Measurements from ENCODE around the gene INPP5A. TPM values are rescaled to one million over a fixed set of nuclear protein-coding genes. Genes with fewer than 3 reads are reported as not detected.

INPP5A gene
- total and polyA plus RNA-seq, 5 donors: 60.0 to 116 (median 97.8) TPM

DNA sequence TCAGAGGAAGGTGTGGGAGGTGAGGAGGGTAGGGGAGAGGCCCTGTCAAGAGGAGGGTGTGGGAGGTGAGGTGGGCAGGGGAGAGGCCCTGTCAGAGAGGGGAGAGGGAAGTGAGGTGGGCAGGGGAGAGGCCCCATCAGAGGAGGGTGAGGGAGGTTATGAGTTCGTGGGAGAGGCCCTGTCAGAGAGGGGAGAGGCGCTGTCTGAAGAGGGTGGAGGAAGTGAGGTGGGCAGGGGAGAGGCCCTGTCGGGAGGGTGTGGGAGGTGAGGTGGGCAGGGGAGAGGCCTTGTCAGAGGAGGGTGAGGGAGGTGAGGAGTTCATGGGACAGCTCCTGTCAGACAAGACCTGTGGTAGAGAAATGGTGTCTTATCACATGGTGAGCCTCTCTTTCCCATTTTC is 74.4 kb downstream of the INPP5A start:
- WGBS: 54% methylated on average over 3 of the region's 3 CpGs
- Histone ChIP-seq H3K9me3 (ENCODE audit: control insufficient read depth, low read length) (no peaks in the 10 kb centered on the region), H3K27me3 (ENCODE audit: control insufficient read depth, insufficient read depth) (no peaks in the 10 kb centered on the region), H3K4me3 (ENCODE audit: low read length) (no peak overlapping the region), H3K27ac (ENCODE audit: low read length) (no peak overlapping the region), H3K4me1 (ENCODE audit: control insufficient read depth, insufficient read depth, low read length) (peaks cover under 1% of the 10 kb centered on the region)
- intact Hi-C loops (cut with DNase I): no loop called here
- ATAC-seq (no peak), DNase-seq (no peak)

DNA sequence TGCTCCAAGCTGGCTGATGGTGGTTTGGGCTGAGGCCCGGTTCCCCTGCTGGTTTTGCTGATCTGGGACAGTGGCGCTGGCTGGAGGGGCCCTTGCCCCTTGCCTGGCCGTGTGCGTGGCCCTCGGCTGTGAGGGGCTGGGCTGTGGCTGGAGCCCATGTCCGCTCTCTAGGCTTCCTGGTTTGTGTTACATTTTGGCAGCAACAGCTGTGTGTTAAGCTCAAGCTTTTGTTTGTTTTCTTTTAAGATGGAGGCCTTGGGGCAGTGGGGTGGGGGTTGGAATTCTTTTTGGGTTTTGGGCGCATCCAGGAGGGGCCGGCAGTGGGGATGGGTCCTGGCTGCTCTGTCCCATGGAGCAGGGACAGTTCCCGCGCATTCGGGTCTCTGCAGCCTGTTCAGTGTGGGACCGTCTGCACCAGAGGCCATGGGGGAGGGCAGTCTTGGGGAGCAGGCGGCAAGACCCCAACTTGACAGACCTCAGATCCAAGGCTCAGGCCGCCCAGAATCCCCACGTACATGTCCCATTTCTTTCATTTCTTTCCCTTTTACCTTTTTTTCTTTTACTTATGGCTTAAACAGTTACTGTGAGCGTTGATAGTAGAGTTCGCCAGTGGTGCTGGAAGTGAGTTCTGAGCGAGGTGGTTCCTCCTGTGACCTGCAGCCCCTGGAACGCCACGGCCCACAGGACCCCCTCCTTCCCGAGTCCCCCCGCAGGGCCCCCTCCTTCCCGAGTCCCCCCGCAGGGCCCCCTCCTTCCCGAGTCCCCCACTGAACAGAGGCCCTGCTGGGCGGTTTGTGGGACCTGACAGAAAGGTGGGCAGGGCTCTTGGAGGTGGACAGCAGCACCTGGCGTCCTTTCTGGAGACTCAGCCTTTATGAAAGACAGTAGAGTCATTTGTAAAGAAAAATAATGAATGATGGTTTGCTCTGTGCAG is 75.3 kb downstream of the INPP5A start:
- WGBS: 79% methylated on average over 27 of the region's 27 CpGs
- ATAC-seq (no peak), DNase-seq (peak in 1 of 3 donors; percentile 37)
- no peaks in the 10 kb centered on the region for H3K4me1 ChIP-seq (ENCODE audit: control insufficient read depth, insufficient read depth, low read length)
- no peak overlapping the region for H3K4me3 ChIP-seq (ENCODE audit: low read length)
- no peaks in the 10 kb centered on the region for H3K27me3 ChIP-seq (ENCODE audit: control insufficient read depth, insufficient read depth)
- H3K27ac ChIP-seq (ENCODE audit: low read length): no peak overlapping the region
- intact Hi-C loops (cut with DNase I): no loop called here
- no peaks in the 10 kb centered on the region for H3K9me3 ChIP-seq (ENCODE audit: control insufficient read depth, low read length)

GRCh38 chr10:132613566-132614348 is 76.2 kb downstream of the INPP5A start:
- H3K4me1 ChIP-seq (ENCODE audit: control insufficient read depth, insufficient read depth, low read length): no peaks in the 10 kb centered on the region

DNA sequence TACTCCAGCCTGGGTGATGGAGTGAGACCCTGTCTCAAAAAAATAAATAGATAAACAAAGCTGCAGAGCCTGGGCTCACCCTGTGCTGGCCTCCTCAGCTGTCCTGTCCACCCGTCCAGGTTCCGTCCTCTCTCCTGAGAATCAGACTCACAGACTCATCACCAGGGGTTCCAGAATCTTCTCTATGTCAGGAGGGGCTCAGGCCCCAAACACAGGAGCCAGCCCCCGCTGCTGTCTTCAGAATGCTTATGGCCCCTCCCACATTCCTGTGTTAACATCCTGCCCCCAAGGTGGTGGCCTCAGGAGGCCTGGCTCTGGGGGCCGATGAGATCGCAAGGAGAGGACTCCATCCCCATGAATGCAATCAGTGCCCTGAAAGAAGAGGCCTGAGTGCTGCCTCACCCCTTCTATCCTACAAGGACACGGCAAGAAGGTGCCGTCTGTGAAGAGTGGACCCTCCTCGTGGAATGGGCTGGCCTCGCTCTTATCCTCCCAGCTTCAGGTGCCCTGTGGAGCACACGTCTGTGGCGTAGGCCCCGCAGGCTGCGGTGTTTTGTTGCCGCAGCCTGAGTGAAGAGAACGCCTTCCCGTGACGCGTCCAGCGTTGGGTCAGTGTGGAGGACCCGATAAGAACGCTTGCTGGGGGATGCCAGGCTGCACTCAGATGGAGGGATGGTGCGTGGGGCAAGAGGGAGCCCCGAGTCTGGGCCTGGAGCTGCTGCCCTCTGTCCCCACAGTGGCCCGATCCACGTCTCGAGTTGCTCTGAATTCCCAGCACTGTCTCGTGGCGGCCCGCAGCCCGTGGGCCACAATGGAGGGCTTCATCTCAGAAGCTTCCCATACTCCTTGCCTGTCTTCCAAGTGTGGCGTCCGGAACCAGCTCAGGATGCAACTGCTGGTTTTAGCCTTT is 77.1 kb downstream of the INPP5A start:
- ATAC-seq (no peak), DNase-seq (peak in 1 of 3 donors; percentile 23)
- Histone ChIP-seq H3K9me3 (ENCODE audit: control insufficient read depth, low read length) (no peaks in the 10 kb centered on the region), H3K4me3 (ENCODE audit: low read length) (no peak overlapping the region), H3K27me3 (ENCODE audit: control insufficient read depth, insufficient read depth) (no peaks in the 10 kb centered on the region), H3K27ac (ENCODE audit: low read length) (no peak overlapping the region), H3K4me1 (ENCODE audit: control insufficient read depth, insufficient read depth, low read length) (no peaks in the 10 kb centered on the region)
- 95% methylated on average over 32 of the region's 32 CpGs for WGBS
- intact Hi-C loops (cut with DNase I): no loop called here

More at GRCh38 chr10:132613566-132614348, 76.2 kb downstream of the INPP5A start:
- no peak for ATAC-seq
- no peaks in the 10 kb centered on the region for H3K9me3 ChIP-seq (ENCODE audit: control insufficient read depth, low read length)
- DNase-seq: peak in 1 of 3 donors; percentile 28
- H3K27me3 ChIP-seq (ENCODE audit: control insufficient read depth, insufficient read depth): no peaks in the 10 kb centered on the region
- no peak overlapping the region for H3K27ac ChIP-seq (ENCODE audit: low read length)
- WGBS: 95% methylated on average over 22 of the region's 22 CpGs
- no peak overlapping the region for H3K4me3 ChIP-seq (ENCODE audit: low read length)
- intact Hi-C loops (cut with DNase I): no loop called here

GRCh38 chr10:132615341-132616169 is 78.0 kb downstream of the INPP5A start:
- no peaks in the 10 kb centered on the region for H3K4me1 ChIP-seq (ENCODE audit: control insufficient read depth, insufficient read depth, low read length)
- intact Hi-C loops (cut with DNase I): no loop called here
- ATAC-seq (peak in 1 of 2 donors; percentile 9), DNase-seq (peak in 1 of 3 donors; percentile 23)
- H3K27me3 ChIP-seq (ENCODE audit: control insufficient read depth, insufficient read depth): no peaks in the 10 kb centered on the region
- 92% methylated on average over 22 of the region's 22 CpGs for WGBS
- H3K27ac ChIP-seq (ENCODE audit: low read length): no peak overlapping the region
- no peak overlapping the region for H3K4me3 ChIP-seq (ENCODE audit: low read length)
- H3K9me3 ChIP-seq (ENCODE audit: control insufficient read depth, low read length): no peaks in the 10 kb centered on the region

DNA sequence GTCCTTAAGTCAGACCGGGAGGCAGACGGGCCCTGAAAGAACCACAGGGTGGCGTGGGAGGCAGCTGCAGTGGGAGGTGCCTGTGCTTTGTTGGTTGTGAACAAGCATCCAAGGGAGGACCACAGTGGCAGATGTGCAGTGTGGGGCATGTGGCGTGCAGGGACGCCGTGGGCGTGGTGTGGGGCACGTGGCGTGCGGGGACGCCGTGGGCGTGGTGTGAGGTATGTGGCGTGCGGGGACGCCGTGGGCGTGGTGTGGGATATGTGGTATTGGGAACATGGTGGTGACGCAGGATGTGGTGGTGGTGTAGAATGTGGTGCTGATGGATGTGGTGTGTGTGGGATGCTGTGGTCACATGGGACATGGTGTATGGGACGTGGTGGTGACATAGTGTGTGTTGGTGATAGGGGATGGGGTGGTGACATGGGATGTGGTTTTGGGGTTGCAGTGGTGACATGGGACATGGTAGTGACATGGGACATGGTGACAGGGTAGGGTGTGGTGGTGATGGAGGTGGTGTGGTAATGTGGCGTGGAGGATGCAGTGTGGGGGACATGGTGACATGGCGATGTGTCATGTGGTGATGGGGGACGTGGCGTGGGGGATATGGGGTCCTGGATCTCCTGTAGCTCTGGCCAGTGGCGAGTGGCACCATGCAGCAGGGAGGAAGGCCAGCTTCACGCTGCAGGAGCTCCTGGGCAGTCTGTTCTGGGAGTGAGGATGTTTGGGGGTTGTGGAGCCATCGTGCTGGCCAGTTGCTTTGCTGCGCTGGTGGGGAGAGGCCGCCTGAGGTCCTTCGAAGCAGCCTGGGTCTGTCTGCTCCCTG is 78.8 kb downstream of the INPP5A start:
- intact Hi-C loops (cut with DNase I): no loop called here
- no peaks in the 10 kb centered on the region for H3K27me3 ChIP-seq (ENCODE audit: control insufficient read depth, insufficient read depth)
- no peaks in the 10 kb centered on the region for H3K9me3 ChIP-seq (ENCODE audit: control insufficient read depth, low read length)
- DNase-seq (peak in 1 of 3 donors; percentile 44), ATAC-seq (peak in 1 of 2 donors; percentile 6)
- no peak overlapping the region for H3K27ac ChIP-seq (ENCODE audit: low read length)
- H3K4me3 ChIP-seq (ENCODE audit: low read length): no peak overlapping the region
- no peaks in the 10 kb centered on the region for H3K4me1 ChIP-seq (ENCODE audit: control insufficient read depth, insufficient read depth, low read length)
- WGBS: 95% methylated on average over 30 of the region's 30 CpGs

DNA sequence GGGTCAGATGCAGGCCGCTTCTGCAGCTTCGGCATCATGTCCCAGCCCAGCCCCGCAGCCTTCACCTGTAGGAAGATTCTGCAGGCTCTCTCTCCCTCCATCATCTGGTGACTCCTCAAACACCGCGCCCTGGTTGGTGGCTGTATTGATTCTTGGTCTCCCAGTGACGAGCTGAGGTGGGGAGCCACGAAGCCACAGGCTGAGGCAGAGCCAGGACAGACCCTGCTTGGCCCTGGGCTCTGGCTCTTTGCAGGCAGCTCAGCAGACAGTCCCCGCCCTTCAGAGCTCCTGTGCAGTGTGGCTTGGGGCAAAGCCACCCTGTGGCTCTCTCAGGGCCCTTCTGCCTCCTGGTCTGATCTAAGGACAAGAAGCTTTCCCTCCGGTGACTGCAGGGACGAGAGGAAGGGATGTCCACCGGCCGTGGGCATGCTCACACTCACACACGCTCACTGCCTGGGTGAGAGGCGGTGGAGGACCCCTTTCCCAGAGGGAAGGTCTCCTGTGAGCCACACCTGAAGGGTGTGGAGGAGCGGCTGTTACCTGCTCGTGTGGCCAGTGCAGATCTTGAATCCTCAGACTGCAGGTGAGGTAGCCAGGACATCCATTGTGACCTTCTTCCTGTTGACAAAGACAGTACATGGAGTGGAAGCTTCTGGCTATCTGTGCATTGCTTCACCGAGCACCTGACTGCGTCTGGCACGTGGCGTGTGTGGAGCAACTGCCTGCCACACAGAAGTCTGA is 79.6 kb downstream of the INPP5A start:
- WGBS: 90% methylated on average over 20 of the region's 20 CpGs

GRCh38 chr10:132617737-132618052 is 80.1 kb downstream of the INPP5A start:
- H3K27ac ChIP-seq (ENCODE audit: low read length): no peak overlapping the region
- no peak for ATAC-seq
- intact Hi-C loops (cut with DNase I): no loop called here

More for the DNA sequence above, 79.6 kb downstream of the INPP5A start:
- H3K27me3 ChIP-seq (ENCODE audit: control insufficient read depth, insufficient read depth): no peaks in the 10 kb centered on the region
- no peaks in the 10 kb centered on the region for H3K4me1 ChIP-seq (ENCODE audit: control insufficient read depth, insufficient read depth, low read length)
- intact Hi-C loops (cut with DNase I): no loop called here
- H3K9me3 ChIP-seq (ENCODE audit: control insufficient read depth, low read length): no peaks in the 10 kb centered on the region
- peak in 1 of 2 donors; percentile 7 for ATAC-seq
- no peak overlapping the region for H3K27ac ChIP-seq (ENCODE audit: low read length)
- DNase-seq: peak in 1 of 3 donors; percentile 34
- no peak overlapping the region for H3K4me3 ChIP-seq (ENCODE audit: low read length)

More at GRCh38 chr10:132617737-132618052, 80.1 kb downstream of the INPP5A start:
- H3K4me1 ChIP-seq (ENCODE audit: control insufficient read depth, insufficient read depth, low read length): no peaks in the 10 kb centered on the region
- no peak for DNase-seq
- no peak overlapping the region for H3K4me3 ChIP-seq (ENCODE audit: low read length)
- H3K9me3 ChIP-seq (ENCODE audit: control insufficient read depth, low read length): no peaks in the 10 kb centered on the region
- no peaks in the 10 kb centered on the region for H3K27me3 ChIP-seq (ENCODE audit: control insufficient read depth, insufficient read depth)
- WGBS: 95% methylated on average over 2 of the region's 2 CpGs
